Dedifferentiated amniotic fluid mesenchymal stem cell (primary cell): ENCODE measurements around the gene KNG1.
"Not testable (repeated sequence)": the region's sequence is repeated elsewhere in the genome, so short reads cannot be mapped to it uniquely, and the experiment has no call there.

Experiments
- DNase-seq: peaks from one replicate; pipeline ENCODE4 v3.0.0-alpha.2; 2016; ENCODE audit errors: extremely low spot score

The KNG1 gene

DNA sequence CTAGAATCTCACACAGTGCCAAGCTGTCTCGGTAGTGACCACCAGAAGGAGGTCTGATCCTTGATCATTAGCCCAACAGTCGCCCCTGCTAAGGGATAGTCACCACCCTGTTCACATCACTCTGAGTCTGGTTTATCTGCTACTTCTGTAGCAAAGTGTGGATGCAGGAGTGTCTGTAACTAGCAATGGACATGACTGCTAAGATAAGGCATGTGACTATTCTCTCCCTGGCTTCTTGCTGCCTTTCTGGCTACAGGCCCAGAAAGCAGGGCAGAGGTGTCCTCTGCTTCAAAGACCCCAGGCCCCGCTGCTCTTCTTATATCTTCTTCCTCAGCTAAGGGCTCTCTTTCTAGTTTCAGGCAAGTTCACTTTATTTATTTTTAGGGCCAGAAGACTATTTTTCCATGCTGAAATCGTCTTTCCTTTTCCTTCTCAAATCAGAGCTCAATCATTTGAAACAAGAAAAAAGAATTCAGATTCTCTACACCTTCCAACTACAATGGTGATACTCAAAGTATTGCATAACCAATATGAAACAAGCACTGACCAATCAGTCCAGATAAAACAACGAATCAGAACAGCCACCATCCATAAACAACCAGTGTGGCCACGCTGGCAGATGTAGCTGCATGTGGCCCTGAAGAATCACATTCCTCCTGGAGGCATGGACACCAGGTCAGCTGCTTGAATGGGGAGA, 8.0 kb upstream of the KNG1 start:
- no peak for DNase-seq

DNA sequence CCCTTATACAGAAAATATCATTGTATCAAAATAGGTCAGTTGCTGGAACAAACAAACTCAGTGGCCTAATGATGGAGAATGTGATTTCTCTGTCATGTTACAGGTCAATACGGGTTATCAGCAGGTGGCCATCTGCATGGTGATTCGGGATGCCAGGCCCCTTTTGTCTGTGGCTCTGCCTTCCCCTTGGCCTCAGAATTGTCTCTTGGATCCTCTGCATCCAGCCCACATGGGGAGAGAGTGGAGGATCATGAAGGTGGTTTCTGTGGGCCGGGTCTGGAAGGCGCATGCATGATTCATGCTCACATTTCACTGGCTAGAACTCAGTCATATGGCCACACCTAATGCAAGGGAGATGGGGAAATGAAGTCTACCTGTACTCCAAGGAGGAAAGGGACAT, 6.5 kb upstream of the KNG1 start:
- not testable (repeated sequence) for DNase-seq

DNA sequence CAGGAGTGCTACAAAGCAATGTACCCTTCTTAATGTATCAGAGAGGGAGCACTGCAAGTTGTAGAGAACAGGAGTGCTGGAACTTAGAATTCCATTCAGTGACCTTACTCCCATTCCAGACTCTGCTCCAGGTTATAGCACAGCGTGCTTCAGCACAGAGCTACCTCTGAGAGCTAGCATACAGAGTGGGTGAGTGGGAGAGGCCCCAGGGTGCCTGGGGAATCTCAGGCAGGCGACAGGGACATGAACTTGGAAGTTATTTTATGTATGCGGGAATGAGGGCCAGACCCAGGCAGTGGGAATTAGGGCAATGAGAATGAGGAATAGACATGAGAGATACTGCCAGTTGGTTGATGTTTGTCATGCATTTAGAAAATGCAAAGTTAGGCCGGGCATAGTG, 3.7 kb upstream of the KNG1 start:
- DNase-seq: no peak

DNA sequence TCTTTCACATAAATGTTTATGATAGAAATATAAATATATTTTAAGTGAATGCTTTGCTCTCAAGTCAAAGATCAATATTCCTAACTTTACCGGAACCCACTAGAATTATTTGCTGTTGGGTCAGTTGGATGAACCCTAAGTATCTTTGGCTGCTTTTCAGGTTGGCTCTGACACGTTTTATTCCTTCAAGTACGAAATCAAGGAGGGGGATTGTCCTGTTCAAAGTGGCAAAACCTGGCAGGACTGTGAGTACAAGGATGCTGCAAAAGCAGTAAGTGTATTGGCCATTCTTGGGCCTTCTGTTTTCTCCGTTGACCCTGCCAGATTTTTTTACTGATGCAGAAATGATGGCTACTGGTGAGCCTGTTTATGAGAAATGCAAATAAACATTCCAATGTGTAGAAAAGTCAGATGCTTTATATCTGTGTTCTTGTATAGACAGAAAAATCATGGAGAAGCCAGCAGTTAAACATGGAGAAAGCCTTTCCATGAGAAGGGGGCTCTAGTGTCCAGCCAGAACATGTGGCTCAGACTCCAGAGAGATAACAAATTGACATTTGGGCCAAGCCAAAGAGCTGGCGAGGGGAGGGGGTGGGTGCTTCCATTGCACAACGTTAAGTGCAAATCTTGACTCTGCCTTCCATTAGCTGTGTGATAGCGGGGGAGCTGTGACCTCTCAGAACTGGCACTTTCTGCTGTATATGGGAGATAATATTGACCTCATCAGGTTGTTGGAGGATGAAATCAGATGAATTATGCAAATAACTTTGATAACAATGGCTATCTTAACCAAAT, 3.0 kb downstream of the KNG1 start:
- DNase-seq: no peak

DNA sequence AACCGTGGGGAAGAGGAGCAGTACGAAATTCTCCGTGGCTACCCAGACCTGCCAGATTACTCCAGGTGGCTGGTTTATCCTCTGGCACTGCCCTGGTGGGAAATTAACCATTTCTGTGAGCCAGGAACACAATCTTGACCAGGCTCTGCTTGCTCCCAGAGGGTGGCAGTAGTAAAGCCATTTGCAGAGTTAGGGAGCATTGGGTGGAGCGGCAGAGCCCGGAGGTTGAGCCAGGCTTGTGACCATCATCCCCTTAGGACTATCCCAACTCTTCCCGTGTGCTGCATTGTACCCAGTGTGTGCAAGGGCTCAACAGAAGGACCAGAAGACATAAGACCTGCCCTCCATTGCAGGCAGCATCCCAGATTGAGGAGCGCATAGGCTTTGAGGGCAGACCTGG, 5.3 kb downstream of the KNG1 start:
- no peak for DNase-seq

DNA sequence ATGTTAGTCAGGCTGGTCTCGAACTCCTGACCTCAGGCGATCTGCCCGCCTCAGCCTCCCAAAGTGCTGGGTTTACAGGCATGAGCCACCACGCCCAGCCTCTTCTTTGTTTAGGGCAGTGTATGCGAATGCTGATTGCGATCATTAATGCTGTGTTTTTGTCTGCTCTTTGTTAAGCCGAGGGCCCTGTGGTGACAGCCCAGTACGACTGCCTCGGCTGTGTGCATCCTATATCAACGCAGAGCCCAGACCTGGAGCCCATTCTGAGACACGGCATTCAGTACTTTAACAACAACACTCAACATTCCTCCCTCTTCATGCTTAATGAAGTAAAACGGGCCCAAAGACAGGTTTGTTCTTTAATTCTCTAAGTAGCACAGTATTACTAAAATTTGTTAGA, 7.8 kb downstream of the KNG1 start:
- no peak for DNase-seq

DNA sequence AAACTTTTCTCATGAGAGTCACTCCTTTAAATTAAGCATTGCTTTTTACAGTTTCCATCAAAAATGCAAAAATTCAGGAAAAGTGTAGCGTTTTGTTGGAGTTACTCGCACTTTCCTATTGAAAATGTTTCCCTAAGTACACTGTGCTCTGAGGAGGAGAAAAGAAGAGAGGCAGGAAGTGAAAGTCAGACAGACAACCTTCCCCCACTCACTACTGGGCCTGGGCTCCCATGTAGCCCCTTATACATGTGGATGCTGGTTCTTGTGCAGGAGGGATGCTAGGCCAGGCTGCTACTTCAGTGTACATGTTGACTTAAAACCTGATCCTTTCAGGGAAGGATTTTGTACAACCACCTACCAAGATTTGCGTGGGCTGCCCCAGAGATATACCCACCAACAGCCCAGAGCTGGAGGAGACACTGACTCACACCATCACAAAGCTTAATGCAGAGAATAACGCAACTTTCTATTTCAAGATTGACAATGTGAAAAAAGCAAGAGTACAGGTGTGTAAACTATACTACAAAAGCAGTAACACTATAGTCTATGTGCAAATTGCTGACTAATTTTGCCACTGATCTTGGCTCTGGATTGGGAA, 15.1 kb downstream of the KNG1 start:
- no peak for DNase-seq

DNA sequence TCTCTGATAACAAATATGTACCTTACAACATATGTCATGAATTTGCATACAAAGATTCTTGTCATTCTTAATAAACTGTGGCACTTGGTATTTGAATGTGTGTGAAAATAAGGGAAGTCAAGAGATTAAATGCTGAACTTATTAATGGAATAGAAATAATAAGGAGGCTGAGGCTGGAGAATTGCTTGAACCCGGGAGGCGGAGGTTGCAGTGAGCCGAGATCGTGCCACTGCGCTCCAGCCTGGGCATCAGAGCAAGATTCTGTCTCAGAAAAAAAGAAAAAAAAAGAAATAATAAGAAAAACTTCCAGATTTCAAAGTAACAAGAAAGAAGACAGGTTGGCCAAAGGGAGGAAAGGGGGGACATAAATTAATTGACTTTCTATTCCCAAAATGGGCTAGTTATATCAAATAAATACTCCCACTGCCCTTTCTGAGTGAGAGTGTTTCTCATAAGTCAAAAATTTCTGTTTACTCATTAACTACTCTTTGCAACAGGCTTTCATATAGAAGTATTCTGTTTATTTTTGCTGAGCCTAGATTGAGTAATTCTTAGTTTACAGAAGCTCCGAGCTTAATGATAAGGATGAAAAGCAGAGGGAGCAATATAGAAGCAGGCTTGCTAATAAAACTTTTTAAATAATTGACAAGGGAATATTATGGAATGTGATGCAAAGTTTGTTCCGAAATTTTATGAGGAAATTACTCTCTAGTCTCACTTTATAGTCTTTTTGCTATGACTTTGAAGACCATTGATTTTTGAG, 25.6 kb downstream of the KNG1 start:
- no peak for DNase-seq

DNA sequence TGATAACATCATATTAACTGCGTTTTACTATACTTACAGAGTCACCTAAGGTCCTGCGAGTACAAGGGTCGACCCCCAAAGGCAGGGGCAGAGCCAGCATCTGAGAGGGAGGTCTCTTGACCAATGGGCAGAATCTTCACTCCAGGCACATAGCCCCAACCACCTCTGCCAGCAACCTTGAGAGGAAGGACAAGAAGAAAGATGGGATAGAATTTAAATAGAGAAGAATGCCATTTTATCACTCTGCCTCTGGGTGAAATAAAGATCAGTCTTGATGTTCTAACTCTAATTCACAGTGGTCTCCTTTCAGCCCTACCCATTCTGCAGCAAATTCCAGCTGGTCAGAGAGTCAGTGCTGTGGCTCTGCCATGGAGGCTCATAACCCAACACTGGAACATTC, 26.5 kb downstream of the KNG1 start:
- no peak for DNase-seq

DNA sequence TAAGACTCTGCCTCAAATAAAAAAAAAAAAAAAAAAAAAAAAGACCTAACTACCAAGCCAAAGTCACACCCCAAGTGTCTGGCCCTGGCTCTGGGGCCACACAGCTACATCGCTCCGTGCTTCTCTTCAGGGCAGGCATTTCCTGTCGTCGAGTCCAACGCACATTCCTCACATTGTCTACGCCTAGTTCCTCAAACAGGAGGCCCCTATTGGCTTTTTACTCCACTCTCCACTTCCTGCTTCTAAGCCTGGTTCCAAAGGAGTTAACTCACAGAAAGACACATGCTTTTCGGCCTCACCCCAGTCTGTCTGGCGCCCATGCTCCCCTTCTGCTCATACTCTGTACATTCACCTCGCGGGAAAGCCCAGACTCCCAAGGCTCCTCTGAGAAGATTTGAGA, 28.8 kb downstream of the KNG1 start:
- peak; percentile 16 for DNase-seq

DNA sequence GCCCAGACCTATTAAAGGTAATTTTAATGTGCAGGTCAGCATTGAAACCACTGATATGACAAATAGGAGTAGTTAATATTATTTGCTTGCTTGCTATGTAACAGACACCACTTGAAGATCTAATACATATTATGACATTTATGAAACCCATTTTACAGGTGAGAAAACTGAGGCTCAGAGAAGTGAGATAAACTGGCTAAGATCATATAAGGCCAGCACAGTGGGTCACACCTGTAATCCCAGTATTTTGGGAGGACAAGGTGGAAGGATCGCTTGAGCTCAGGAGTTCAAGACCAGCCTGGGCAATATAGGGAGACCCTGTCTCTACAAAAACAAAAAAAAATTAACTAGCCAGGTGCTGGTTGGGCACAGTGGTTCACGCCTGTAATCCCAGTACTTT, 33.2 kb downstream of the KNG1 start:
- no peak for DNase-seq

DNA sequence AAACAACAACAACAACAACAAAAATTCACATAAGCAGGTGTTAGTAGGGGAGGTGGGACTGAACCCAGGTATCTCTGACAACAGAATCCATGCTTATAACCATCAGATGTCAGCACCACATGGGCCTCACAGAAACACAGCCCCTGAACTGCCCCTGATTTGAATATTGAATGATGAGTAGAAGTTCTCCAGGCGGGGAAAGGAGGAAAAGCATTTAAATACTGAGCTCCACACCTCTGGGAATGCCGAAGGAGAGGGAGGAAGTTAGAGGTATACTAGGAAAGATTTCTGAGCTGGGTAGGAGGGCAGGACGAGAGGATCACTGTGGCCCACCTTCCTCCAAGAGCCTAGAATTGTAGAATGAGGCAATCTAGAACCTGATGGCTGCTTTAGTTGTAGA, 34.3 kb downstream of the KNG1 start:
- DNase-seq: no peak

DNA sequence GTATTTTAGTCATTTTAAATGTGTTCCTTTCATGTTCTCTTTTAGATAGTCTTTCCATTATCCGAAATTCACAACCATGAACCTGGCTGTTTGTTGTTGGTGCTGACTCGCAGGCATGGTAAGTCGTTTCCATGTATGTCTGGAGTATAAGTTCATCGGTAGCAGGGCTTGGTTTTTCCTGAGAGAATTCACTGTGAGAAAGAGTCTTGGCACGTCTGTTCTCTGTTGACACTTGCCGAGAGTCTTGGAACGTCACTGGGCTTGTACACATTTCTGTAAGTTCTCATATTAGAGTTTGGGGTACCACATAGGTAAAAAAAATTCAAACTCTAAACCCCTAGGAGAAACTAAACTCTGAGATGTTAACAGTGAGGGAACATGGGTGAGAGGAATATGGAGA, 36.8 kb downstream of the KNG1 start:
- DNase-seq: no peak

DNA sequence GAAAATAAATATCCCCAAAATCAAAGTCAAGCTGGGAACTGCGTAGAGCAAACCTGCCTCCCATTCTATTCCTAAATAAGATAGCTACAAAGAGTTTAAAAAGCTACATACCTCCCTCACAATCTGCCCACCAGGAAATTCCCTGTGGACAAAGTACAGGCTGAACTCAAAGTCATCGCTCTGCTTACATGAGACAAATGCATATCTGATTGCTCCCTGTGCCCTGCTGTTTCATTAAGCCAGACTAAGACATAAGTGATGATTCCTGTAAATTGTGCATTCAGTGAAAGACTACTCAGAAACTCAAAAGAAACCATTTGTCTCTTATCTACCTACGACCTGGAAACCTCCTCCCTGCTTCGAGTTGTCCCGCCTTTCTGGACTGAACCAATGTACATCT, 37.7 kb downstream of the KNG1 start:
- no peak for DNase-seq

DNA sequence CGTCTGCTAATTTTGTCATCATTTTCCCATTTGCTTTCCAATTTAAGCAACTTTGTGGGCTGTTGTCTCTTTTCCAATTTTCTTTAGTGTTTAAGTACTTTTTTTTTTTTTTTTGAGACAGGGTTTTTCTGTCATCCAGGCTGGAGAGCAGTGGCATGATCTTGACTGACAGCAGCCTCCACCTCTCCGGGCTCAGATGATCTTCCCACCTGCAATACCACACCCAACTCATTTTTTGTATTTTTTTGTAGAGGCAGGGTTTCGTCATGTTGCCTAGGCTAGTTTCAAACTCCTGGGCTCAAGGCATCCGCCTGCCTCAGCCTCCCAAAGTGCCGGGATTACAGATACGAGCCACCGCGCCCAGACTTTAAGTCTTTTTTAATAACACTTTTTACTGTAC, 40.1 kb downstream of the KNG1 start:
- DNase-seq: no peak

DNA sequence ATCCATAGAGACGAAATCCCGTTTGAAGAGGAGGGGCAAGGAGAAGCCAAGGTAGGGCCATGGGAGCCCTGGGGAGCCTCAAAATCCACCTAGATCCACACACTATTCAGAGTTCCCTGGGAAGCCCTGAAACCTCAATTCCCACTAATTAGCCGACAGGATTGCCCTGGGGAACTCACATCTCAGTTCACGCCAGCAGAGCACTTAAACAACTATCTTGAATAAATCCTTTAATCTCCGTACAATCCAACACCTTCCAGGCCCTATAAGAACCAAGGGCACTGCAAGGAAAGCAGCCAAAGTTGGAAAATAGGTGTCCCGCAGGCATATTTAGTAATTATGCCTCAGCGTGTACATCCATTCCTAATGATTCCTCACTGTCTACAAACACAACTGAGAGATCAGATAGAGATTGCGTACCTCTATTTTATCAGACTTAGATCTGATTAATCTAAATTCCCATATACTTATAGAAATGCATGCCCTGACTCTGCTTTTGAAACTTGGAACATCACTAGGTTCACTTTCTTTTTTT, 40.6 kb downstream of the KNG1 start:
- no peak for DNase-seq

DNA sequence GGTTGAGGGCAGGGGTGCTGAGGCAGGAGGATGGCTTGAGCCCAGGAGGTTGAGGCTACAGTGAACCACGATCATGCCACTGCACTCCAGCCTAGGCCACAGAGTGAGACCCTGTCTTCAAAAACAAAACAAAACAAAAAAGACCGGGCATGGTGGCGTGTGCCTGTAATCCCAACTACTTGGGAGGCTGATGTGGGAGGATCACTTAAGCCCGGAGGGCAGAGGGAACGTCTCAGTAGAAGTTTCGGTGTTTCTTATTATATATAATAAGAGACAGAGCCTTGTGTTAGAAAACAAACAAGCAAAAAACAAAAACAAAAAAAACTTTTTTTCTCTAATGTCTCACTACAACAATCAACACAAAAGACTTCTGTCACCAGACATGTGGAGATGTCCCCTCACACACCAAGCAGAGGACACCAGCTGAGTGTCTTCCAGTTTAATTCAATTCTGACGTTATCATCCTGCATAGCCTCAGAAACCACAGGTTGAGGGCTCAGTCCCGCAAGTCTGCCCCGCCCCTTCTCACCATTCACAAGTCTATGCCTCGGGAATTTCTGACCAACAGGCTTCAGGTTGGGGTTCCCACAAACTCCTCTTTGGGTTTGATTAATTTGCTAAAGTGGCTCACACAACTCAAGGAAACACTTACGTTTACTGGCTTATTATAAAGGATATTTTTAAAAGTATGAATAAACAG, 42.2 kb downstream of the KNG1 start:
- DNase-seq: no peak

DNA sequence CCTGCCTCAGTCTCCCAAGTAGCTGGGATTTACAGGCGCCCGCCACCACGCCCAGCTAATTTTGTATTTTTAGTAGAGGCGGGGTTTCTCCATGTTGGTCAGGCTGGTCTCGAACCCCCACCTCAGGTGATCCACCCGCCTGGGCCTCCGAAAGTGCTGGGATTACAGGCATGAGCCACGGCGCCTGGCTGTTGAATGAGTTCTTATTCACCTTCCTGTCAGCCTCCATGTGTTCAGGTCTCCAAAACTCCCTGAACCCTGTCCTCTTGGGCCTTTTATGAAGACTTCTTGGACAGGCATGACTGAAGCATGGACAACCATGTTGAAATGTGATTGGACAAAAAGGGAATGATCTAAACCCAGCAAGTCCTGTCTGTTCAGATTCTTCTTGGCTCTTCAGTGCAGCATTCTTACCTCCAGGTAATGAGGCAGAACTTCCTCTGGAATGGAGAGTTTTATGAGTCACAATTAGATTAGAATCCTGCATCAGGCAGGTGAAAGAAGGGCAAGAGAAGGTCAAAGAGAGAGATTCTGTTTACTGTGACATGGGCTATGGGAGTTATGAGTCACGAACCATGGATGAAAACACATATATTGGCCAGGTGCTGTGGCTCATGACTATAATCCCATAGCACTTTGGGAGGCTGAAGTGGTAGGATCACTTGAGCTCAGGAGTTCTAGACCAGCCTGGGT, 43.1 kb downstream of the KNG1 start:
- DNase-seq: no peak

DNA sequence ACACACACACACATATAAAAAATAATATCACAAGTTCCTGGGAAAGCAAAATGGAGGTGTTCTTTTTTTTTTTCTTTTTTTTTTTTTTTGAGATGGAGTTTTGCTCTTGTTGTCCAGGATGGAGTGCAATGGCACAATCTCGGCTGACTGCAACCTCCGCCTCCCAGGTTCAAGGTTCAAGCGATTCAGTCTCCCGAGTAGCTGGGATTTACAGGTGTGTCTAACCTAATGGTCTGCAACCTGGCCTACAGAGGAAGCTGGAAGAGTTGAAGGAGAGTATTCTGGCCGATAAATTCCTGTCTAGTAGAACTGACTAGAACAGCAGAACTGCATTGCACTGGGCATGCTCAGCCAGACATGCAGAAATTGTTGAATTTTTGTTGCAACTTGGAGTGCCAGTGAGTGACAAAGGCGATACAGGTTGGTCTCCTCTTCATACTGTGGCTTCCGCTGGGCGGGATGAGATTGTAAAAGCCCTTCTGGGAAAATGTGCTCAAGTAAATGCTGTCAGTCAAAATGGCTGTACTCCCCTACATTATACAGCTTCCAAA, 43.8 kb downstream of the KNG1 start:
- DNase-seq: no peak

DNA sequence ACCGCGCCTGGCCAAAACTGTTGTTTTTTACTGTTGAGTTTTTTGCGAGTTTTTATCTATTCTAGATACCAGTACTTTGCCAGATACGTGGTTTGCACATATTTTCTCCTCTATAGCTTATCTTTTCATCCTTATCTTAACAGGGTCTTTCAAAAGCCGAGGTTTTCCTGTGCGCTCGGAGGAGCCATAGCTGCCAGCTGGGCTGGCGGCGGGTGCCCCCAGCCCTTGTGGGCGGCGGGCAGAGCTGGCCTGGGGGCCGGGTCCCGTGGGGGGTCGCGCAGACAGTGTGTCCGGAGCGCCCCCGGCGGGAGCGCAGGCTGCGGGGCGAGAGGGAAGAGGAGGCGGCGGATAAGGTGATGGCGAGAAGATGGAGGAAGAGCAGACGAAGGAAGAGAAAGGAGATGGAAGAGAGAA, 55.1 kb downstream of the KNG1 start:
- DNase-seq: no peak
